Choroid plexus epithelial cell (primary cell): ENCODE data around the gene CLCN3.

Experiments used
- DNase-seq: peaks from one replicate; pipeline ENCODE4 v3.0.0-alpha.2; 2010; ENCODE audit warnings: low read depth
- H3K4me3 ChIP-seq: 2 replicates; pipeline ENCODE4 v1.5.1; 2011; ENCODE audit warnings: low read depth, mild to moderate bottlenecking, control low read depth, low read length, moderate library complexity
- CTCF ChIP-seq: conservative IDR thresholded peaks from 2 replicates; pipeline ENCODE4 v1.5.1; 2011; ENCODE audit warnings: low read depth, mild to moderate bottlenecking, control low read depth, inconsistent platforms, low read length, moderate library complexity

Gene CLCN3

GRCh38 chr4:169662206-169662605, 41.8 kb downstream of the CLCN3 start:
- H3K4me3 ChIP-seq, result no peak overlapping the region
- DNase-seq, result no peak
- no peak for TF ChIP-seq CTCF

GRCh38 chr4:169663402-169663801, 43.0 kb downstream of the CLCN3 start:
- DNase-seq, result no peak
- TF ChIP-seq CTCF, result no peak
- no peak overlapping the region for H3K4me3 ChIP-seq

GRCh38 chr4:169663831-169664230, 43.5 kb downstream of the CLCN3 start:
- DNase-seq, result peak; percentile 30

GRCh38 chr4:169664615-169665014, 44.2 kb downstream of the CLCN3 start:
- peak; percentile 6 for DNase-seq
- no peak overlapping the region for H3K4me3 ChIP-seq
- no peak for TF ChIP-seq CTCF

More at GRCh38 chr4:169663831-169664230, 43.5 kb downstream of the CLCN3 start:
- TF ChIP-seq CTCF, result no peak
- no peak overlapping the region for H3K4me3 ChIP-seq

GRCh38 chr4:169665046-169665737, 44.8 kb downstream of the CLCN3 start:
- DNase-seq, result peak; percentile 6
- TF ChIP-seq CTCF, result no peak
- H3K4me3 ChIP-seq, result no peak overlapping the region

- no peak for TF ChIP-seq CTCF
- no peak for DNase-seq
- no peak overlapping the region for H3K4me3 ChIP-seq
Observed at GRCh38 chr4:169668069-169668721, 47.8 kb downstream of the CLCN3 start.

- DNase-seq, result no peak
- TF ChIP-seq CTCF, result no peak
- no peak overlapping the region for H3K4me3 ChIP-seq
Observed at GRCh38 chr4:169675825-169676224, 55.4 kb downstream of the CLCN3 start.
